Measurements from ENCODE around the gene C17orf113.

The C17orf113 gene

DNA sequence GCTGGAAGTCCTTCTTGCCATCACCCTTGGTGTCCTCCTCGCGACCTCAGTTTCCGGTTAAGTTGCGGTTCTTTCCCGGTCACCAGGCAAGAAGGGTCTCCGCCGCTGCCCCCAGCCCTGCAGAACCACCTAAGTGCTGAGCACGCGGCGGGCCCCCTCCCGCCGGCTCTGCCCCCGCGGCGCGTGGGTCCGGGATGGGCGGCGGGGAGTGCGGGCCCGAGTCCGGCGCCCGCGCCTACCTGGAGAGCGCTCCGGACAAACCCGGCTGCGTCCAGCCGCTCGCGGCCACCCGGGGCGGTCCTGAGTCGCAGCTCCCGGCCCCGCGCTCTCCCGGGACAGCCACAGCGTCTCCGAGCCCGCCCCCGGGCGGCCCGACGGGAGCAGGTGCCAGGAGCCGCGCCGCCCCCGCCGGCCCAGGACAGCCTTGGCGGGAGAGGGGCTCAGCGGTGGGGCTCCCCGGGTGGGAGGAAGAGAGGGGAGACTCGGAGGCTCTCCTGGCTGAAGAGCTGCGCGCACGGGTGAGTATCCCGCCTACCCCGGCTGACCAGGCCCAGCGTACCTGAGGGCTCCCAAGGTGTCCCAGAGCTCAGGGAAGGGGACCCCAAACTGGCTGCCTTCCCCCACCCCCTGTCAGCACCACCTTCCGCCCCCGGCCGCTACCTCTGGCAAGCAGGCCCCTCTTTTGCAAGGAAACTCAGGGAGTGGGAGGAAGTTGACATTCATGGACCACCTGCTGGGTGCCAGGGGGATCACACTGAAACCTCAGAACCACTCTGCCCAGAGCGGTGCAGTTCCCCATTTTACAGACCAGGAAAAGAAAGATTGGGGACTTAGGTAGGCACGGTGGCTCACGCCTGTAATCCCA lies 22.2 kb upstream of the C17orf113 start:
- DNase-seq (ENCODE audit: low read depth, low spot score): peak; percentile 44

DNA sequence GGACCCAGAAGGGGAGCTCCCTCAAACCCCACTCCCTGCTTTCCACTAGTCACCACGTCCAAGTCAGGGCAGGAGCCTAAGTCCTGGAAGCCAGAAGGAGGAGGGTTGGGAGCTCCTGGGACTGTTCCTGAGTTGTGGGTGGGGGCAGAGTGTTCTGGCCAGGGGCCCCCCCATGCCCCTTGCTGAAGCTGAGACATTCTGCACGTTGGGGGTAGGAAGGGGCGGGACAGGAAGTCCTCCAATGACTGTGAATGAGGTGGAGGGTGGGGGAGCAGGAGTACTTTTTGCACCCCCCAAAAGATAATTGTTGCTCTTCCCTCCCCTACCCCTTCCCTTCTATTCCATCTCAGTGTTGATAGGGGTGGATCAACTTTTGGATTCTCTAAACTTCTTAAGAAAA lies 21.4 kb upstream of the C17orf113 start:
- no peak for DNase-seq (ENCODE audit: low read depth, low spot score)

- DNase-seq (ENCODE audit: low read depth, low spot score): no peak
Measured at GRCh38 chr17:42068979-42069378, 18.6 kb upstream of the C17orf113 start.

DNA sequence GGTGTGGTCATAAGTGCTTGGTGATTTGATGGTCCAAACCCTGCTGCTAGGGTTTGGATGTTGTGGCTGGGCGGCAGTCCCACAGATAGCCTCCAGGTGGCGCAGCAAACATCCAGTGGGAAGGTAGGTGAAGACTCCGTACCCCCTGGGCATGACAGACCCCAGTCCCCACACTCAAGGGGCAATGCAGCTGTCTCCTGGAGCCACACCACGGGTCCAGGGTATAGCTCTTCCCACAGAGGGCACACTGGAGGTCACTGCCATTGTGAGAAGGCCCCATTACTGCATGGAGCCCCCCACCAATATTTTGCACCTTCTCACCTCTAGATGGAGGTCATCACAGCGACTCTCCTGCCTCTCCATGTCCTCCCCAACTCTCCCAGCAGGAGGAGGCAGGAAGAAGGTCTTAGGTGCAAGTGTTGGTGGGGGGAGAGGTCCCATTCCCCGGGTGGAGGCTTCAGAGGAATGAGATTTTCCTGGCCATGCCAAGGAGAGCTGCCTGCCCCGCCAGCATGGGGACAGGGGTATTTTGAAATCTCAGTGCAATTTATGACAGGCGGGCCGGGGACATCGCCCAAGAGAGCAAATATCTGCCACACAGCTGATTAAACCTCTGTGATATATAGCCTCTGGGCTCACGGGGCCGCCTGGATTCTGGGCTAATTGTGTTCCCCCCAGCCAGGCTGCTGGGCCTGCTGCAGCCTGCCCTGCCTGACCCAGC lies 17.1 kb upstream of the C17orf113 start:
- DNase-seq (ENCODE audit: low read depth, low spot score): peak; percentile 91

GRCh38 chr17:42065201-42065600 lies 14.8 kb upstream of the C17orf113 start:
- no peak for DNase-seq (ENCODE audit: low read depth, low spot score)

DNA sequence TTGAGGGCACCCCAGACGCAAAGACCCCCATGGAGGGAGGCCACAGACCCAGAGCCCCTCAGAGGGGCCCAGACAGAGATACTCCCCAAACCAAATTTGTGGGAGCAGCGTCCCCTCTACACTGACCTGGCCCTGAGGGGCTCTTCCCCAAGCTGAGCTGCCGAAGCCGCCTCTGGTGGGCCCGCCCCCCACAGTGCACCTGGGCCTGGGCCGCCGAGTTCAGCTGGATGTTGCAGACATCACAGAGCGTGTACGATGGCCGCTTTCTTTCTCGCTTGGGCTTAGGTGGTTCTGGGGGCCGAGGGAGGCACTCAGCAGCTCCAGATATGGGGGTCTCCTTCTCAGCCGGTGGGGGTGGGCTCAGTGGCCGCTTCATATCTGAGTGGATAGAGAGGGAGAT lies 12.3 kb upstream of the C17orf113 start:
- DNase-seq (ENCODE audit: low read depth, low spot score): no peak

DNA sequence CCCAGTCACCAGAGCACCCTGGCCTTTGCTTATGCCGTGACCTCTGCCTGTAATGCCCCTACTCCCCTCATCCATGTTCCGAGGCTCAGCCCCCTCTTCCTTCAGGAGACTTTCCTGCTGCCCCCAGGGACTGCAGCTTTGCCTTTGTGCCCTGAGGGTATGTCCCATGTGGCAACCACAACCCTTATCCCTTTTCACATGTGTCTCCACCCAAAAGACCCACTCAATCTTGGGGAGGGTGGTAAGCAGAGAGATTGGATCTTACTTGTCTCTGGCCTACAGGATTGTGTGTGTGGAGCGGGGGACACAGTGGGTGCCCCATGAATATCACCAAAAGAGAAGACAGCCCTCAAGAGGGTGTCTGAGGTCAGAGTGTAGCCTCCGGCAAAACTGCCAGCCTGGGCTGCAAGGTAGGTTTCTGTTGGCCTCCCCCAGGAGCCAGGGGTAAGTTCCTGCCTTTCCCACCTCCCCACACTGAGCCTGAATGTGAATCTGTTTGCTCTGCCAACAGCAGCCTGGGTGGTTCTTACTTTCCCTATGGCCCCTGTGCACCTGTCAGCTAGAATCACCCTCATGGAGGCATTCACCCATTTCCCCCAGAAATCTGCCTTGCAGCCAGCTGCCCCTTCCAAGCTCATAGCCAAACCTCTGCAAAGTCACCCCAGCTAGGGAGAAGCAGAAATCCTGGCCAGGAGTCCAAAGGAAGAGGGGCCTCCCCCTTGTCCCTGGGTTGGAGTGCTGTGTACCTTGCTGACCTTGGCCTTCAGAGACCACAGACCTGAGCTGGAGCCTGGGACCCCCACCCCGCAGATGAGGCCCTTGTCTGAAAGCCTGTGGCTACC lies 11.5 kb upstream of the C17orf113 start:
- DNase-seq (ENCODE audit: low read depth, low spot score): no peak

GRCh38 chr17:42060231-42060630 lies 9.8 kb upstream of the C17orf113 start:
- DNase-seq (ENCODE audit: low read depth, low spot score): no peak

GRCh38 chr17:42059815-42060214 lies 9.4 kb upstream of the C17orf113 start:
- no peak for DNase-seq (ENCODE audit: low read depth, low spot score)

- no peak for DNase-seq (ENCODE audit: low read depth, low spot score)
Measured at GRCh38 chr17:42058063-42058462, 7.7 kb upstream of the C17orf113 start.

- DNase-seq (ENCODE audit: low read depth, low spot score): no peak
Measured at GRCh38 chr17:42056635-42057034, 6.2 kb upstream of the C17orf113 start.

DNA sequence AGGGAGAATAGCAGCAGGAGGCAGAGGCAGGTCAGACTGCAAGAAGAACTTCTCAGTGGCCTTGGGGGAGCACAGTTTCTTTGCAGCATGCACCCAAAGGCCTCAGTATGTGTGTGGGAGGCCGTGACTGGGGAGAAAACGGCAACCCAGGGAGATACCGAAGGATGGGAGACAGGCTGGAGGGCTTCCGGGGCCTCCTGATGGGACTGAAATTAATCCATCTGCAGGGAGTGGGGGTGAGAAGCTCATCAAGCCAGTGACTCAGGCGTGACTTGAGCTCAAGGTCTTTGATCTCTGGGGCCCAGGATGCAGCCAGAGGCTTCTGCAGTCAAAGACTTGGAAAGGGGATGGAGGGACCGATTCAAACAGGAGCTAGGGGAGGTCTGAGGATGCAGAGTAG lies 5.1 kb upstream of the C17orf113 start:
- no peak for DNase-seq (ENCODE audit: low read depth, low spot score)

DNA sequence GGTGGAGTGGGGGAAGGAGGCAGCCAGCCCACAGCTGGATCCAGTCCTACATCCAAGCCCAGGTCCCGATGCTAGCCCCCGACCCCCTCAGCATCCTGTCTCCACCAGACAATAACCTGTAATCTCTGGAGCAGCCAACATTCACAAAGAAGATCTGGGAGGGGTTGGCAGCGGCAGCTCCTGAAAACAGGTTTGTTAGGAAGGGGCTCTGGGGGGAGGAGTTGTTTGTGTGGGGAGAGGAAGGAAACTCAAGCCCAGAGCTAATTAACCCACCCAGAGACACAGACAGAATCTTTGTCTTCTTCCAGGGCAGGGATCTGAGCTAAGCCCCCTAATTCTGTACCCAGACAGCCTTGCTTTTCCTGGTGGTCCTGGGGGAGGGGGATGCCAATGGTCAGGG lies 4.6 kb upstream of the C17orf113 start:
- peak; percentile 50 for DNase-seq (ENCODE audit: low read depth, low spot score)

- DNase-seq (ENCODE audit: low read depth, low spot score): no peak
Measured at GRCh38 chr17:42053731-42054500, 3.5 kb upstream of the C17orf113 start.

GRCh38 chr17:42052346-42052877 lies 2.0 kb upstream of the C17orf113 start:
- no peak for DNase-seq (ENCODE audit: low read depth, low spot score)

DNA sequence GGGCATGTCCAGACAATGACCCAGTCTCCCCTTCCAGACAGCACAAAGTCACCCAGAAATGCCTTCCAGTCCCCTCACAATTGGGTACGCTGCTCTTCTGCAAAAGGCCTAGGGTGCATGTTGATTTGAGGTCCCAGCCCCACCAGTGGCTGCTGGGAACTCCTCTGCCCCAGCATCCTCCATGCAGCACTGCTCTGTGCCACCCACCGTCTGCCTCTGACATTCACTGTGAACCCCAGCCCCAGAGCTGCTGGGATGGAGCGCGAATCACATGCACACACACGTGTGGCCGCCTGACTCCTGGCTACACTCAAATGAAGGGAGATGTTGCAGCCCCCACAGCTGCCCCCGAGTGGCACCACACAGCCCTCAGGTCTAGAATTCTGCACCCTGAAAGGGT lies 1.2 kb upstream of the C17orf113 start:
- no peak for DNase-seq (ENCODE audit: low read depth, low spot score)

- no peak for DNase-seq (ENCODE audit: low read depth, low spot score)
Measured at GRCh38 chr17:42051013-42051400, 606 bp upstream of the C17orf113 start.

GRCh38 chr17:42049834-42050392 lies 488 bp downstream of the C17orf113 start:
- peak; percentile 35 for DNase-seq (ENCODE audit: low read depth, low spot score)

GRCh38 chr17:42047343-42047742 lies 3.1 kb downstream of the C17orf113 start:
- no peak for DNase-seq (ENCODE audit: low read depth, low spot score)

DNA sequence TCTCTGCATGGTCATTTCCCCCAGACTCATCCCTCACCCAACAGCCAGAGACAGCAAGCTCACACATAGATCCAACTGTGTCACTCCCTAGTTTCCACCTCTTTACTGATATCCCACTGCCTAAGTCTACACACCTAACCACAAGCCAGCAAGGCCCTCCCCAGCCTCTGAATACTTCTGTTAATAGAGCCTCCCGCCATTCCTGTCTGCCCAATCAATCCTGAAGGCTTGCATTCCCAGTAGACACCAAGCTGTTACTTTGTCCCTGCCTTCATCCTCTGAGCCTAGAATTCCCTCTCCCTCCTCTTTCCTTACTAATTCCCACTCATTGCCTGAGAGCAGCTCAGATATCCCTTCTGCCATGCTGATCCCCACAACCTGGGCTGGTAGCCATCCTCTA lies 4.7 kb downstream of the C17orf113 start:
- no peak for DNase-seq (ENCODE audit: low read depth, low spot score)
